ENCODE results near the gene SECTM1. TPM values are rescaled to one million over a fixed set of nuclear protein-coding genes. Genes with fewer than 3 reads are reported as not detected.
"Not testable (repeated sequence)": the region's sequence is repeated elsewhere in the genome, so short reads cannot be mapped to it uniquely, and the experiment has no call there.

SECTM1 gene
- total RNA-seq, 1 donor from 2014 or later: 2.0 TPM

DNA sequence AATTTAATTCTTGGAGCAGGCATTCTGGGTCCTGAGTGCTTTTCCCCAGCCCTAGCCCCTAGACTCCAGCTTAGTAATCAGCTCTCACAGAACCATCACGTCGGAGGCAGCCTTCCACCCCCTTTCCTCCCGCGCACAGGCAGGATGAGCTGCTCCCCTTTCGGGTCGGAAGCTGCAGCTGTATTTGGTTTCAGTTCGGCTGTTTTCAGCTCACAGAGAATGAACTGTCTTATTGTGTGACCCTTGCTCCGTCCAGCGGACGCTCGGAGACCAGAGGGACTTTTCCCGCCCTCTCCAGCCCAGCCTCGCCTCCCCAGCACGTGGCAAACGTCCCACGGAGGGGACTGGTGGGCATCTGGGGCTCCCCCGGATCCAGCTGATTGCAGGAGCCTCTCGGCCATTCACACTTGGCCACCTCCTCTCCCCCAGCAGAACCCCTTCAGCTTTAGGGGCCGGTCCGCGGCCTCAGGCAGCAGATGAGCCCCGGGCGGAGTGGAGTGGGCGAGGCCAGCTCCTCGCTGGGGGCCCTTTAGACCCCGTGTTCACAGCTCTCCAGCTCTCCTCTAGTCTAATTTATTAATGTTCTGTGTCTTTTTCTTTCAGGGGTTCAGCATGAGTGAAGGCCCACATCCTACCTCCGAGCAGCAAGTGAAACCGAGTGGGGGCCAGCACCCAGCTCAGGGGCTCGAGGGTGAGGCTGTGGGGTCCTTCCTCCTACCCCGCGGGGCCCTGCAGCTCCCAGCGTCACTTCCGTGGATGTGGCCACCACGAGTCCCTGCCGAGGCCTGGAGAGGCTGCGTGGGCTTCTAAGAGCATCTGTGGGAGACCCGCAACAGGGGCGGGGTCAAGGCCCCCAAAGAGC is 37.1 kb upstream of the SECTM1 start:
- no peak for DNase-seq (ENCODE audit: low spot score)
- intact Hi-C loops (cut with DNase I): no loop called here

DNA sequence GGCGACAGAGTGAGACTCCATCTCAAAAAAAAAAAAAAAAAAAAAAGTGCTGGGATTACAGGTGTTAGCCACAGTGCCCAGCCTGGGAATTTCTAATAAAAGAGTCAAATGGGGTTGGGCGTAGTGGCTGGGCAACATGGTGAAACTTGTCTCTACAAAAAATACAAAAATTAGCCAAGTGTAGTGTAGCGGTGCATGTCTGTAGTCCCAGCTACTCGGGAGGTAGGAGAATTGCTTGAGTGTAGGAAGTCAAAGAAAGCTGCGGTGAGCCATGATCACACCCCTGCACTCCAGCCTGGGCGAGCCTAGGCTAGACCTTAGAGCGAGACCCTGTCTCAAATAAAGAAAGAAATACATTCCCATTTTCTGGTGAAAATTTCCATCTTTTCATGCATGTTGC is 35.6 kb upstream of the SECTM1 start:
- intact Hi-C loops (cut with DNase I): no loop called here

DNA sequence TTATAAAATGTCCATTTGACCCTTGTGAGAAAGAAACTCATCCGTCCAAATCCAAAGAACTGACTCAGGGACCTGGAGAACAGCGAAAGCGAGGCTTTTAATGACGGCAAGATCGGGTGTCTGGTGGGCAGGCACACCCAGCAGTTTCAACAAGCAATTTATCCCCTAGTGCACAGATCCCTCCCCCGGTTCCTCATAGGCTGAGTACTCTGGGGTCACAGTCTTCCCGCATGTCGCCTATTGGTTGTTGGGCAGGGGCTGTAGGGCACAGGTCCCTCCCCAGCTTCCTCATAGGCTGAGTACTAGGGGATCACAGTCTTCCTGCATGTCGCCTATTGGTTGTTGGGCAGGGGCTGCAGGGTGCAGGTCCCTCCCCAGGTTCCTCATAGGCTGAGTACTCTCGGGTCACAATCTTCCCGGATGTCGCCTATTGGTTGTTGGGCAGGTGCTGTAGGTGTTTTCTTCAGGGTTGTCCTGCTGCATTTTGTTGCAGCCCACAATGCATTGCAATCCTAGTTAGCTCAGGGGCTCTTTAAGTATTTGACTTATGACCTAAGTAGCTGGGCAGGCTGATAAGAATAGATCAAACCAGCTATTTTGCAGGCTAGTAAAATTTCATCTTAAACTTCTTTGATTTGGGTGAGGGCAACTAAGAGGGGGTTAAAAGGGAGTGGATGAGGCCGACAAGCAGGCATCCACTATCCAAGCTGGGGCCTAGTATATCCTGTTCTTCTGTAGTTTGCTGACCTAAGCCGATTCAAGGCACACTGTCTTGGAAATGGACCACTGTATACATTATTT is 34.4 kb upstream of the SECTM1 start:
- intact Hi-C loops (cut with DNase I): no loop called here
- DNase-seq (ENCODE audit: low spot score): no peak

More for the DNA sequence above, 35.6 kb upstream of the SECTM1 start:
- DNase-seq (ENCODE audit: low spot score): no peak

DNA sequence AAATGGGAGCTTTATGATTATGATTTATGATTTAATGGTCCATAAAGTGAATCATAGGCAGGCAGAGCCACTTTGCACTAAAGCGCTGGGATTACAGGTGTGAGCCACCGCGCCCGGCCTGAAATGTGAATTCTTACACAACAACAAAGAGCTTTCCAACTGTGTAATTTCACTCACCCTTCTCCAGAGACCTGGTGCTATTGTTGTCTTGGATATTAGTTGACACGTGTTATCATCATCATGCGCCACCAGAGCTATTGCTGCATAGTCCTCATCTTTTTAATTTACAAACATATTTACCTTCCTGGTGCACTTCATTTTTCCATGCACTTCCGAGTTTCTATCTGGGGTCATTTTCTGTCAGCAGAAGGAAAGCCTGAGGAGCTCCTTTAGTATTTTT is 33.2 kb upstream of the SECTM1 start:
- DNase-seq (ENCODE audit: low spot score): no peak
- intact Hi-C loops (cut with DNase I): no loop called here

DNA sequence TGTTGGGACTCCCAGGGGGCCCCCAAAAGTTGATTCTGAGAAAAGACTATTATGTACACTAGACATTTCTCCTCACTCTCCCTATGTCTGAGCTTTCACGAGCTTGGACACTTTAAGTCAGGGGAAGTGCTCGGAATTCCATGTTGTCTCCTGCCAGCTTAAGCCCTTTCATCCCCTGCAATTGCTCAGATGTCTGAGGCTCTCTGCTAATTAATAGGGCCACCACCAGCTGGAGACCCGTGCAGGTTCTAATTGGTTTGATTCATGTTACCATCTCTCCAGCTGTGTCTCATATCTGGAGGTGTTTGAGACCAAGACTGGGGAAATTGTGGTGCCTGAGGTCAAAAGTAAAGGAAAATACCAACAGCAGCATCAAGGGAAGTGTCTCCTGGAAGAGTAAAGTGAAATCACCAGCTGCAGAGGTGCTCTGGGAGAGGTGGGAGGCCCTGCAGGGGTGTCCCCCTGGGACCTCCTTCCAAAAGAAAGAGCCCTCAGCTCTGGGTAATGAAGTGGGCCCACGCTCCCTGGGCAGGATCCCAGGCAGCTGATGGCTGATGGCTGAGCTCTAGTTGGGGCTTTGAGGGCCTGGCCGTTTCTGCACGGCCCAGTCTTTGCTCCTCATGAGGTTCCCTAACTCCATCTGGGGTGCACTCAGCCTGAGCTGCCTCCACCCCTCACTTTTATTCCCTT is 32.2 kb upstream of the SECTM1 start:
- intact Hi-C loops (cut with DNase I): no loop called here
- no peak for DNase-seq (ENCODE audit: low spot score)

DNA sequence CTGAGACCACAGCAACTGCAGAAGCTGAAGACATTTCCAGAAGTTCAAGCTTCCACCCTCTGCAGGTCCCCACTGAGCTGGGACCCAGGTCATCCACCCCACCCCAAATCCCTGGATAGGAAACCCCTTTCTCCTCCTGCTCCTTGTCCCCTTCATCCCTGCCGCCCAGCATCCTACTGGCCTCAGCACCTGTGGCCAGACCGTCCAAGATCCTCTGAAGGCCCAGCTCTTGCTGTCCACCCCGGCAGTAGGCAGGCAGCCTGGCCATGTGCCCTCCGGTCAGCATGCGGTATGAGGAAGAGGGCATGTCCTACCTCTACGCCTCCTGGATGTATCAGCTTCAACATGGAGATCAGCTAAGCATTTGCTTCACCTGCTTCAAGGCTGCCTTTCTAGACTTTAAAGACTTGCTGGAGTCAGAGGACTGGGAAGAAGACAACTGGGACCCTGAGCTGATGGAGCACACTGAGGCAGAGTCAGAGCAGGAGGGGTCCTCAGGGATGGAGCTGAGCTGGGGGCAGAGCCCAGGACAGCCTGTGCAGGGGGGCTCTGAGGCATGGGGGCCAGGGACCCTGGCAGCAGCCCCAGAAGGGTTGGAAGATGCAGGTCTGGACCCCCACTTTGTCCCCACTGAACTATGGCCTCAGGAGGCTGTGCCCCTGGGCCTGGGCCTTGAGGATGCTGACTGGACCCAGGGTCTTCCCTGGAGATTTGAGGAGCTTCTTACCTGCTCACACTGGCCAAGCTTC is 28.5 kb upstream of the SECTM1 start:
- intact Hi-C loops (cut with DNase I): no loop called here
- no peak for DNase-seq (ENCODE audit: low spot score)

DNA sequence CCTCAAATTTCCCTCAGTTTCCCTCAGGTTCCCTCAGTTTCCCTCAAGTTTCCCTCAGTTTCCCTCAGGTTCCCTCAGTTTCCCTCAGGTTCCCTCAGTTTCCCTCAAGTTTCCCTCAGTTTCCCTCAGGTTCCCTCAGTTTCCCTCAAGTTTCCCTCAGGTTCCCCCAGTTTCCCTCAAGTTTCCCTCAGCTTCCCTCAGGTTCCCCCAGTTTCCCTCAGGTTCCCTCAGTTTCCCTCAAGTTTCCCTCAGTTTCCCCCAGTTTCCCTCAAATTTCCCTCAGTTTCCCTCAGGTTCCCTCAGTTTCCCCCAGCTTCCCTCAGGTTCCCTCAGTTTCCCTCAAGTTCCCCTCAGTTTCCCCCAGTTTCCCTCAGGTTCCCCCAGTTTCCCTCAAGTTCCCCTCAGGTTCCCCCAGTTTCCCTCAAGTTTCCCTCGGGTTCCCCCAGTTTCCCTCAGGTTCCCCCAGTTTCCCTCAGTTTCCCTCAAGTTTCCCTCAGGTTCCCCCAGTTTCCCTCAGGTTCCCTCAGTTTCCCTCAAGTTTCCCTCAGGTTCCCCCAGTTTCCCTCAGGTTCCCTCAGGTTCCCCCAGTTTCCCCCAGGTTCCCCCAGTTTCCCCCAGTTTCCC is 26.0 kb upstream of the SECTM1 start:
- DNase-seq (ENCODE audit: low spot score); intact Hi-C loops (cut with DNase I): not testable (repeated sequence)

DNA sequence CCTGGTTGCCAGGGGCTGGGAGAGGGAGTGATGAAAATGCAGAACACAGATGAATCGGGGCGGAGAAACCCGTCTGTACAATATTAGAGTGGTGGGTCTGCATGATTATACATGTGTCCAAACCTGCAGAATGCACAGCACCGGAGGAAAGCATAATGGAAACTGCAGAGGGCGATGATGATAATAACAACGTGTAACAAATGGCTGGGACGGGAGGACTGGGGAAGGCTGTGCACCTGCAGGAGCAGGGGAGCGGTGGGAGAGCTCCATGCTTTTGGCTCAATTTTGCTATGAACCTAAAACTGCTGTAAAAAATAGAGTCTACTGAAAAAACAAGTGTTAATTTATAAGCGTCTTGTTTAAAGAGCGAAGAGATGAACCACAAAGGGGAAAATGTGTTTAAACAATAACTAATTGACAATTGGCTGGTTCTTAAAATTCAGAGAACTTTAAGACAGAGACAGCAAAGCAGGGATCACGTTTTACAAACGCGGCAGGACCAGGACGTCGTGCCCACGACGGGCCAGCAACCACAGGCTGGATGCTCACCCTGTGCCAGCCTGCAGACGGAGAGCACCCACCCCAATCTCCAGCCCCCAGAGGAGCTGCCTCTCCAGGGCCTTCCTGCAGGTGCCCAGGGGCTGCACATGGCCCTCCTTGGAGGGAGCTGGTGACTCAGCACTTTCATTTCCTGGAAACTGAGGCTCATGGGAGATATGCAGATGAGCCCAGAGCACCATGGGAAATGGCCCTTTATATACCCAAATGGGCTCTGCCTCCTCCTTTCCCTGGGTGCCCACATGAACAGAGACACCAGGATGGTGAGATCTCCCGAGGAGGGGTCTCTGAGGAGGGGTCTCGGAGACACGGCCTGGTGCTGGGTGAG is 25.1 kb upstream of the SECTM1 start, which contains the start of gene TEX19:
TSS of gene TEX19 (plus strand) at position 783 of the 886 bp plus-strand sequence. CDS start 2,904 bp downstream, outside the sequence.
- intact Hi-C loops (cut with DNase I): no loop called here
- DNase-seq (ENCODE audit: low spot score): no peak

DNA sequence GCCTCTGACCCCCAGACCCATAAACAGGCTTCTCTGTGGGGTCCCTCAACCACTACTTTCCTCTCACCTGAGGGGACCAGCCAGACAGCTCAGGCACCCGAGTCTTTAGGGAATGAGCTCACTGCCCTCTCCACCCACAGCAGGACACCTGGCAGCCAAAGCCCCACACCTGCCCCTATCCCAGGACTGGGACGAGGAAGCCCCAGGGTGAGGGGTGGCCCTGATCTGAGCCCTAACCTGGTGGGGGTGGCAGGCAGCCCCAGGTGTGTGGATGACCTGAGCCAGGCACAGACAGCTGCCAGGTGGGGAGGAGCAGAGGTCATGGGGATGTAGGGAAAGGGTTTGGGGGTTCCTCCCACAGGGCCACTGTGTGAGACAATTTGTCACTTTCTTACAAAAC is 23.8 kb upstream of the SECTM1 start:
- intact Hi-C loops (cut with DNase I): no loop called here
- DNase-seq (ENCODE audit: low spot score): no peak

DNA sequence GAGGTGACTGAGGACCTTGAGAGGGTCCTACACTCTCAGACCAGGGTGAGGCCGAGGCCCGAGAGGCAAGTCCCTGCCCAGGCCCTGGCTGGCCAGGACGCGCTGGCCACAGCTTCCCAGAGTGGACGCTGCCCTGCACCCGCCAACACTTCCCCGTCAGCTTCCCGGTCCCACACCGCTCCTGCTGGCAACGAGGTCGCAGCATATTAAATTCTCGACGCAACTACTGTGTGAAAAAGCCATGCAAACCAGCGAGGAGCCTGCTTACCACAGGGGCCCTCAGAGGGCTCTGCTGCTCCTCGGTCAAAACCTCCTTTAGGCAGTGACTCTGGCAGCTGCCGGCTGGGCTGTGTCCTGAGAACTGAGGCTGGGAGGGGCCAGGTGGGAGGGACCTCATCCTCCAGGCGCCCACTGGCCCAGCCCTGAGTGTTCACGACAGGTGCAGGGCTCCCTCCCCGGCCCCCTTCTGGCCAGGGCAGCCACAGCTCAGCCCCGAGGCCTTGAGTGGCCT is 23.3 kb upstream of the SECTM1 start:
- DNase-seq (ENCODE audit: low spot score): no peak
- intact Hi-C loops (cut with DNase I): no loop called here

DNA sequence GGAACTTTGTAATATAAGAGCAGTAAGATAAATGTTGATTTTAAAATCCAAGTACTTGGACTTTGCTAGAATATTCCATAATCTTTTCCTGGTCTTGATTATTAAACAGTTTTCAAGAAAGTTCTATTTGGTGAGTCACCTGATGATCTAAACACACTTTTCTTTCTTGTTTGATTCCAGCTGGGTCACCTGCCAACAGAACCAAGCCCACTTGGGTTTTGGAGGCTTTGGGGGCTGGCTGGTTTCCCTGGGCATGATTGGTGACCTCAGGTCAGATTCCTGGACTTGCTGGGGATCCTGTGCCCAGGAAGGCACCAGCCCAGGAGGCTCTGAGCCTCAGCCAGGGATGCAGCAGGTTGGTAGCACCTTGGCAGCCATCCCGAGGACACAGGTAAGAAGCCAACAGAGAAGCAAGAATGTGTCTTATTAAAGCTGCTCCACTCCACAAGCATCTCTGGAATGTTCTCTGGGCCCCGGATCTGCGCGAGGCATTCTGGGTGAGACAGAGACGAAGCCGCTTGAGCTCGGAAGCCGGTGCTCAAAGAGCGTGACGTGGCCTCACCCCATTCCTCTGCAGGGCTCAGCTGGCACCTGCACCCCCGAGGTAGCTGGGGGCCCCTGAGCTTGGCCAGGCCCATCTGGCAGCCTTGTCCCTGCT is 22.3 kb upstream of the SECTM1 start:
- DNase-seq (ENCODE audit: low spot score): no peak
- intact Hi-C loops (cut with DNase I): no loop called here

DNA sequence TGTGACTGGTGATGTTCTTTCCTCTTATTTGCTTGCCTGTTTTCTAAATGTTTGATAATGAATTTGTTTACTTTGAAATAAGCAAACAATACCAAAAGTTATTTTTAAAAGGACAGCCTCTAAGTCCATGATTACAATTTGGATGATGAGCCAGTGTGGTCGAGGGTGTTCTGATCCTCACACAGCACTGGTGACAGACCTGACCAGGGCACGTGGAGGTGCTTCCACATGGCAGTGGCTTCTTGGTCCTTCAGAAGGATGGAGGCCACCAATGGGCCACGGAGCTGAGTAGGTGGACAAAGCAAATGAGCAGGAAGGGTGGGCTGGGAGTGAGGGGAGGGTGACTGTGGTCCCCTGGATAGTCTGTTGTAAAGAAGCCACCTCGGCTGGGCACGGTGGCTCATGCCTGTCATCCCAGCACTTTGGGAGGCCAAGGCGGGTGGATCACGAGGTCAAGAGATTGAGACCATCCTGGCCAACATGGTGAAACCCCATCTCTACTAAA is 21.3 kb upstream of the SECTM1 start:
- intact Hi-C loops (cut with DNase I): loop anchor here (5.0 kb wide), 1 partner anchor 422 kb away; no protein-coding TSS in a partner anchor
- no peak for DNase-seq (ENCODE audit: low spot score)

DNA sequence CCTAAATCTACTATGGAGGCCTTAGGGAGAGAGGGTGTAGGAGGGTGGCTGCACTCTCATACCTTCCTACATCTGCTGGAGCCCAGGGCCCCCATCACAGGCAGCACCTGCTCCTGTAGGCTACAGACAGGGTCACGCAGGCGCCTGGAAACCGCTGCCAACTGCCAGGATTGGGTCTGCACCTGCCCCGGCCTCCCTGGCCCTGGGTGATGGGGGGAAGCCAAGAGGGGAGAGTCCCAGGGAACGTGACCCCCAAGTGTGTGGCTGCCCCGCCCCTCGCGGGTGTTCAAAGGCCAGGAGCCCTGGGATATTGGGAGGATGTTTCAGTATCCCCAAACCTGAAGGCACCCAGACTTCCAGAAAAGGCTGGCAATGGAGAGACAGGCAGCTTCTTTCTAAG is 19.9 kb upstream of the SECTM1 start:
- intact Hi-C loops (cut with DNase I): loop anchor here (5.0 kb wide), 1 partner anchor 424 kb away; no protein-coding TSS in a partner anchor
- no peak for DNase-seq (ENCODE audit: low spot score)

DNA sequence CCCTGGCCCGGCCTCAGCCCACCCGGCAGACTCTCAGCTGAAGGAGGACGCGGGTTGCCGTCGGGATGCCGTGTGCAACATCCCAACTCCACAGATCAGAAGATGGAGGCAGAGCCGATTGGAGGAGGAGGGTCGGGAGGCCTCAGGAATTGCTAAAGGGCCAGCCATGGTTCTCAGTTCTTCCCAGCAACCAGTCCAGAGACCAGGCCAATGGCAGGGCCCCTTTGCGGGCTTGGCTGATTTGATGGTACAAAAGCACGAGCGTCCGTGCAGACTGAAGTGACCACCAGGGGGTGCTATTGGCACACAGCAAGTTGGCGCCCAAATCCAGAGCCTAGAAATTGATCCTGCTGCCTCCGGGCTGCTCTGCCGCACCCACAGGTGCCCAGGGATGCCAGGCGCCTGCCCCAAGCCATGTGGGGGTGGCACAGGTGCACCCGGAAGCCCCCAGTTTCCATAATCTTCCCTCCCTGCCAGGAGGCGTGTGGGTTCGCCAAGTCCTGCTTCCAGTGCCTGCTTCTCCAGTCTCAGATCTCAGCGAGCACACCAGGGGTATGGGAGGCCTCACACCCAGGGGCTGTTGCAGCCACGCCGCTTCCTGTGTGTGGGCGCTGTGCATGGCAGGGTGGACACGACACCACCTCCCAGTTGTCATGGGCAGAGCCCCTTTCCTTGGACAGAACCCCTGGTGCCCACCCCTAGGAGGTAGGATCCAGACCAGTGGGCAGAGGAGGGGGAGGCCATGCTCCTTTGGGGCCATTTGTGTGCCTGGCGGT is 18.3 kb upstream of the SECTM1 start:
- intact Hi-C loops (cut with DNase I): loop anchor here (1.0 to 5.0 kb wide), 3 partner anchors 62 to 425 kb away; no protein-coding TSS in a partner anchor
- peak; percentile 90 for DNase-seq (ENCODE audit: low spot score)

DNA sequence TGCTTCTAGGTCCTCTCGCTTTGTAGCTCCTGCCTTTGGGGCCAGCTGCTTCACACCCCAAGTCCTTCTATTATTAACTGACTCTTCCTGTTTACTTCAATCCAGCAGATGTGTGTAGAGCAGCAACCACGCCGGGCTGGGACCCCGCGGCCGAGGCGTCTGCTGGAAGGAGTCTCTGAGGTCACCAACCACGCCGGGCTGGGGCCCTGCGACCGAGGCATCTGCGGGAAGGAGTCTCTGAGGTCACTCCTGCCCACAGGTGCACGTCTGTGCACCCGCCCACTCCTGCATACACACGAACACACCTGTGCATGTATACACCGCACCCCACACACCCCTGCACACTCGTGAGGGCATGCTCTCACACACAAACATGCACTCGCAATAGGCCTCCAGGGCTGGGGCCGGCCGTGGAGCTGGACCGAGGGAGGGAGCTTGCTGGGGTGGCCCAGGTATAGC is 17.7 kb upstream of the SECTM1 start:
- DNase-seq (ENCODE audit: low spot score): no peak
- intact Hi-C loops (cut with DNase I): loop anchor here (1.0 to 5.0 kb wide), 3 partner anchors 63 to 426 kb away; no protein-coding TSS in a partner anchor
